DND-41 (cell line): ENCODE results near the gene EYS.

Source experiments
- ATAC-seq: fragments of 200-7000 bp; cut with Tn5 transposase; 3 replicates; pipeline ENCODE4 v1.9.1; 2021; ENCODE audit warnings: low read depth; ENCODE audit not compliant: insufficient read depth
- DNase-seq: peaks from one replicate; pipeline ENCODE4 v3.0.0-alpha.2; 2020
- H2AFZ ChIP-seq: 2 replicates; pipeline ENCODE4 v1.6.0; 2012; ENCODE audit warnings: low read depth, low read length
- H3K27ac ChIP-seq: 2 replicates; pipeline ENCODE4 v1.5.1; 2012; ENCODE audit warnings: low read length, inconsistent platforms
- H3K27me3 ChIP-seq: fragments of 200-600 bp; sonication (generic); 2 replicates; pipeline ENCODE4 v1.6.0; 2012; ENCODE audit warnings: low read length, mild to moderate bottlenecking, inconsistent platforms; ENCODE audit not compliant: insufficient read depth, poor library complexity
- H3K36me3 ChIP-seq: 2 replicates; pipeline ENCODE4 v1.5.1; 2012; ENCODE audit warnings: low read length, inconsistent platforms; ENCODE audit not compliant: insufficient read depth
- H3K4me1 ChIP-seq: 2 replicates; pipeline ENCODE4 v1.5.1; 2012; ENCODE audit warnings: mild to moderate bottlenecking, low read length; ENCODE audit not compliant: insufficient read depth
- H3K4me2 ChIP-seq: 2 replicates; pipeline ENCODE4 v1.6.0; 2012; ENCODE audit warnings: mild to moderate bottlenecking, moderate library complexity, low read length, inconsistent platforms; ENCODE audit not compliant: insufficient read depth
- H3K4me3 ChIP-seq, 2 experiments: fragments of 200-600 bp in 1 of 2; shearing (Covaris generic) in 1 of 2; 2 replicates each; pipeline ENCODE4 v1.5.1; 2012 to 2016; ENCODE audit warnings: inconsistent platforms in 2 of 2, low read length in 2 of 2, mild to moderate bottlenecking in 2 of 2, low read depth in 1 of 2, moderate library complexity in 1 of 2
- H3K79me2 ChIP-seq: 2 replicates; pipeline ENCODE4 v1.6.0; 2012; ENCODE audit warnings: low read length, inconsistent platforms; ENCODE audit not compliant: insufficient read depth
- H3K9ac ChIP-seq: 2 replicates; pipeline ENCODE4 v1.6.0; 2012; ENCODE audit warnings: low read depth, mild to moderate bottlenecking, inconsistent platforms, low read length, moderate library complexity
- H3K9me3 ChIP-seq: 2 replicates; pipeline ENCODE4 v1.5.1; 2012; ENCODE audit warnings: low read length, moderate library complexity, mild to moderate bottlenecking, inconsistent platforms; ENCODE audit not compliant: insufficient read depth, severe bottlenecking
- H4K20me1 ChIP-seq: 2 replicates; pipeline ENCODE4 v1.6.0; 2012; ENCODE audit warnings: low read length; ENCODE audit not compliant: insufficient read depth
- CTCF ChIP-seq: IDR thresholded peaks from 2 replicates; pipeline ENCODE4 v1.5.1; 2012; ENCODE audit warnings: borderline replicate concordance, low read length, moderate library complexity, mild to moderate bottlenecking; ENCODE audit not compliant: poor library complexity, severe bottlenecking; ENCODE audit errors: extremely low read depth
- EZH2 ChIP-seq: IDR thresholded peaks from 3 replicates; pipeline ENCODE4 v1.6.1; 2012; ENCODE audit warnings: borderline replicate concordance, low read depth, mild to moderate bottlenecking, moderate library complexity, low read length, inconsistent platforms; ENCODE audit not compliant: severe bottlenecking

Gene EYS

GRCh38 chr6:64288351-64288750, 1418.7 kb downstream of the EYS start:
- Histone ChIP-seq H3K9me3 (no peaks in the 10 kb centered on the region), H3K4me3 (no peak overlapping the region), H3K36me3 (no peaks in the 10 kb centered on the region), H3K9ac (no peak overlapping the region), H3K27me3 (no peaks in the 10 kb centered on the region), H3K4me1 (no peaks in the 10 kb centered on the region), H3K27ac (no peak overlapping the region), H3K79me2 (no peaks in the 10 kb centered on the region), H3K4me2 (no peak overlapping the region), H4K20me1 (no peaks in the 10 kb centered on the region), H2AFZ (no peak overlapping the region)
- ATAC-seq (no peak), DNase-seq (no peak)
- no peak for TF ChIP-seq EZH2
- TF ChIP-seq CTCF: no peak

GRCh38 chr6:64281167-64281566, 1425.9 kb downstream of the EYS start:
- no peak overlapping the region for H3K4me2 ChIP-seq
- ATAC-seq: no peak

GRCh38 chr6:64280569-64280968, 1426.5 kb downstream of the EYS start:
- no peaks in the 10 kb centered on the region for H3K79me2 ChIP-seq
- no peaks in the 10 kb centered on the region for H3K27me3 ChIP-seq
- H3K4me1 ChIP-seq: no peaks in the 10 kb centered on the region
- no peak overlapping the region for H2AFZ ChIP-seq
- ATAC-seq (no peak), DNase-seq (no peak)
- TF ChIP-seq CTCF (no peak), EZH2 (no peak)
- H3K36me3 ChIP-seq: no peaks in the 10 kb centered on the region
- H3K9me3 ChIP-seq: no peaks in the 10 kb centered on the region
- H3K27ac ChIP-seq: no peak overlapping the region
- no peak overlapping the region for H3K4me3 ChIP-seq
- no peak overlapping the region for H3K4me2 ChIP-seq
- H3K9ac ChIP-seq: no peak overlapping the region
- no peaks in the 10 kb centered on the region for H4K20me1 ChIP-seq

More at GRCh38 chr6:64281167-64281566, 1425.9 kb downstream of the EYS start:
- Histone ChIP-seq H3K27me3 (no peaks in the 10 kb centered on the region), H3K4me1 (no peaks in the 10 kb centered on the region), H4K20me1 (no peaks in the 10 kb centered on the region), H3K36me3 (no peaks in the 10 kb centered on the region), H3K27ac (no peak overlapping the region), H3K9ac (no peak overlapping the region), H2AFZ (no peak overlapping the region), H3K4me3 (no peak overlapping the region), H3K79me2 (no peaks in the 10 kb centered on the region), H3K9me3 (no peaks in the 10 kb centered on the region)
- DNase-seq: no peak
- TF ChIP-seq CTCF: no peak

- H3K27ac ChIP-seq: no peak overlapping the region
- H4K20me1 ChIP-seq: no peaks in the 10 kb centered on the region
- DNase-seq (no peak), ATAC-seq (no peak)
- no peak overlapping the region for H3K4me3 ChIP-seq
- H3K9me3 ChIP-seq: no peaks in the 10 kb centered on the region
- H3K27me3 ChIP-seq: no peaks in the 10 kb centered on the region
- no peaks in the 10 kb centered on the region for H3K4me1 ChIP-seq
- TF ChIP-seq CTCF (no peak), EZH2 (no peak)
- no peaks in the 10 kb centered on the region for H3K79me2 ChIP-seq
- no peak overlapping the region for H3K9ac ChIP-seq
- H3K4me2 ChIP-seq: no peak overlapping the region
- H3K36me3 ChIP-seq: no peaks in the 10 kb centered on the region
- no peak overlapping the region for H2AFZ ChIP-seq
Measured at GRCh38 chr6:64270083-64270482, 1436.9 kb downstream of the EYS start.
